Type B pancreatic cell (in vitro differentiated cells): ENCODE results near the gene KCNJ4. TPM values are rescaled to one million over a fixed set of nuclear protein-coding genes. Genes with fewer than 3 reads are reported as not detected.

Experiments
- DNase-seq: peaks from one replicate; pipeline ENCODE4 v3.0.0; 2021; ENCODE audit warnings: mixed read lengths; ENCODE audit not compliant: unreplicated experiment; ENCODE audit errors: extremely low spot score
- H3K27ac Mint-ChIP-seq: 2 replicates; pipeline ENCODE4 v1.8.0; 2021; ENCODE audit warnings: mild to moderate bottlenecking, mixed read lengths
- H3K27me3 Mint-ChIP-seq: 2 replicates; pipeline ENCODE4 v1.8.0; 2021; ENCODE audit warnings: mixed read lengths
- H3K36me3 Mint-ChIP-seq: 2 replicates; pipeline ENCODE4 v1.8.0; 2021; ENCODE audit warnings: mixed read lengths
- H3K4me1 Mint-ChIP-seq: one replicate; pipeline ENCODE4 v1.8.0; 2021; ENCODE audit warnings: mixed read lengths; ENCODE audit not compliant: unreplicated experiment
- H3K4me3 Mint-ChIP-seq: 2 replicates; pipeline ENCODE4 v1.8.0; 2021; ENCODE audit warnings: mild to moderate bottlenecking, mixed read lengths
- H3K9me3 Mint-ChIP-seq: 2 replicates; pipeline ENCODE4 v1.8.0; 2021; ENCODE audit warnings: mixed read lengths
- total RNA-seq: library from RNA; stranded (reverse); gene quantifications from 2 replicates; pipeline ENCODE4 v1.2.1, GENCODE V29; 2021; ENCODE audit warnings: low replicate concordance
- TF ChIP-seq, protein P1 (sequence below): fragments of 200-600 bp; sonication (generic); conservative IDR thresholded peaks from 2 replicates; pipeline ENCODE4 v1.5.0; 2021; ENCODE audit warnings: antibody characterized with exemption, mild to moderate bottlenecking

The KCNJ4 gene
- total RNA-seq, 1 donor from 2014 or later: 2.0 TPM

DNA sequence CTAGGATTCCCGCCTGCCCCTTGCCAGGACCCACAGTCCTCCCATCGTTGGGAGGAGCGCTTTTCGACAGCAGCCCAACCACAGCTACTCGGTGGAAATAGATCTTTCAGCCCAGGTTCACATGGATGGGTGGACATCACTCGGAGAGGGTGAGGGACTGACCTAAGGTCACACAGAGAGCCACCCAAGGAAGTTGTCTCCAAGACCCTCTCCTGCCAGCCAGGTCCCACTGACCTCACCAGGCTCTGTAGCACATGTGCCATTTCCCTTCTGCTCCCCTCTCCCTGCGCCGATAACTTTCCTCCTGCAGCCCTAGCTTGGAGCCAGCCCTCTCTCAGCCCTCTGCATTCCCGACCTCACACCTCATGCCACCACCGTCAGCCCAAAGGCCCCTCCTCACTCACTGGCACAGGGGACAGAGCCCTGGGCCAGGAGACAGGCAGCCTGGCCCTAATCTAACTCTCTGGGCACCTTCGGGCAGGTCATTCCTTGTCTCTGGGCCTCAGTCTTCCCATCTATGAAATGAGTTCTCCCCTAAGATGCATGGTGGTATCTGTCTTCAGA lies 4.7 kb downstream of the KCNJ4 start:
- H3K27ac Mint-ChIP-seq: no peak overlapping the region
- H3K36me3 Mint-ChIP-seq: no peaks in the 10 kb centered on the region
- no peak overlapping the region for H3K4me3 Mint-ChIP-seq
- TF ChIP-seq, protein P1, sequence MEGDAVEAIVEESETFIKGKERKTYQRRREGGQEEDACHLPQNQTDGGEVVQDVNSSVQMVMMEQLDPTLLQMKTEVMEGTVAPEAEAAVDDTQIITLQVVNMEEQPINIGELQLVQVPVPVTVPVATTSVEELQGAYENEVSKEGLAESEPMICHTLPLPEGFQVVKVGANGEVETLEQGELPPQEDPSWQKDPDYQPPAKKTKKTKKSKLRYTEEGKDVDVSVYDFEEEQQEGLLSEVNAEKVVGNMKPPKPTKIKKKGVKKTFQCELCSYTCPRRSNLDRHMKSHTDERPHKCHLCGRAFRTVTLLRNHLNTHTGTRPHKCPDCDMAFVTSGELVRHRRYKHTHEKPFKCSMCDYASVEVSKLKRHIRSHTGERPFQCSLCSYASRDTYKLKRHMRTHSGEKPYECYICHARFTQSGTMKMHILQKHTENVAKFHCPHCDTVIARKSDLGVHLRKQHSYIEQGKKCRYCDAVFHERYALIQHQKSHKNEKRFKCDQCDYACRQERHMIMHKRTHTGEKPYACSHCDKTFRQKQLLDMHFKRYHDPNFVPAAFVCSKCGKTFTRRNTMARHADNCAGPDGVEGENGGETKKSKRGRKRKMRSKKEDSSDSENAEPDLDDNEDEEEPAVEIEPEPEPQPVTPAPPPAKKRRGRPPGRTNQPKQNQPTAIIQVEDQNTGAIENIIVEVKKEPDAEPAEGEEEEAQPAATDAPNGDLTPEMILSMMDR: no peak
- DNase-seq: no peak
- no peaks in the 10 kb centered on the region for H3K9me3 Mint-ChIP-seq
- peaks cover 3% of the 10 kb centered on the region for H3K4me1 Mint-ChIP-seq
- peaks cover 48% of the 10 kb centered on the region for H3K27me3 Mint-ChIP-seq

DNA sequence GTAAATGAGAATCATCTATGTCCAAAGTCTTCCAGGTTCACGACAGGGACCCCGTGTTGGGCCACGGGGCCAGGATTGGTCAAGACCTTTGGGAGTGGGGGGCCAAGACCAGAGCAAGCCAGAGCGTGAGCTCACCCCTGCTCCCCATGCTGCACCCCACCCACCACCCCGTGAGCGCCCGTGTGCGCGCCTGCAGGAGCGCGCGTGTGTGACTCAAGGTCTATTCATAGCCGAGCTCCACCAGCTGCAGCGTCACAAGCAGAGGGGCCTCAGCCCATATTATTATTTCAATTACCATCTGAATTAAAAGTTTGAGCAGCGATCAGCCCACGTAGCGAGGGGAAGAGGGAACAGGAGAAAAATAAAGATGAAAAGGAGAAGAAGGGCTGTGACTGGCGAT lies 5.2 kb downstream of the KCNJ4 start:
- Mint-ChIP-seq H3K27me3 (peaks cover 48% of the 10 kb centered on the region), H3K4me1 (peaks cover 3% of the 10 kb centered on the region), H3K36me3 (no peaks in the 10 kb centered on the region), H3K27ac (no peak overlapping the region), H3K4me3 (no peak overlapping the region), H3K9me3 (no peaks in the 10 kb centered on the region)
- no peak for DNase-seq
- TF ChIP-seq, protein P1: no peak

DNA sequence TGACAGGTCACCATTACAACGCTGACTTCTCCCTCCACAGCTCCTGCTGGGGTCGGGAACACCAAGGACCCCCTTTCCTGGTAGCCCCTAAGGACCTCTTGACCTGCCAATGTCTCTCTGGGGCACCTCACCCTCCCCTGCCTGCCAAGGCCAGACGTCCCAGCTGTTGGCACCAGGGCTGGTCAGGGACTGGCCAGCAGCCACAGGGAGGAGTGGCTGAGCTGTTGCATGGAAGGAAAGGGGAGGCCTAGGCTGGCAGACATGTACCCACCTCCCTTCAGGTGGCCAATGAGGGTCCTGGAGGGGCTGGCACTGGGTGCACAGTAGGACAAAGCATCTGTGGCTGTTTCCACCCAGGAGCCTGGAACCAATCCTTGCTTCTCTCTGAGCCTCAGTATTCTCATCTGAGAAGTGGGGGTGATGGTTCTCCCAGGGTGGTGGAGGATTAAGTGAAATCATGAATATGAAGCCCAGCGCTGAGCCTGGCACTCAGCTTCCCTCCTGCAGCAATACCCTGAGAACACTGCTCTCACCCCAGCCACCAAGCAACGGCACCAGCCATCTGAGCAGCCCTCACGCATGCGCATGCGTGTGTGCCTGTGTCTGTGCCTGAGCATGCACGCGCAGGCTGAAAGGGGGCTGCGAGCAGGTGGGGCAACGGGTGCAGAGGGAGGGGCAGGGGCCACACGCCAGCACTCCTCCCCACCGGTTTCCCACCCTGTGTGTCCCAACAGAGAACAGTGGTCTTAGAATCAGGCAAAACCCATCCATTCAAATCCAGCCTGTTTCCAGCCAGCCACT lies 5.9 kb downstream of the KCNJ4 start:
- peaks cover 43% of the 10 kb centered on the region for H3K27me3 Mint-ChIP-seq

DNA sequence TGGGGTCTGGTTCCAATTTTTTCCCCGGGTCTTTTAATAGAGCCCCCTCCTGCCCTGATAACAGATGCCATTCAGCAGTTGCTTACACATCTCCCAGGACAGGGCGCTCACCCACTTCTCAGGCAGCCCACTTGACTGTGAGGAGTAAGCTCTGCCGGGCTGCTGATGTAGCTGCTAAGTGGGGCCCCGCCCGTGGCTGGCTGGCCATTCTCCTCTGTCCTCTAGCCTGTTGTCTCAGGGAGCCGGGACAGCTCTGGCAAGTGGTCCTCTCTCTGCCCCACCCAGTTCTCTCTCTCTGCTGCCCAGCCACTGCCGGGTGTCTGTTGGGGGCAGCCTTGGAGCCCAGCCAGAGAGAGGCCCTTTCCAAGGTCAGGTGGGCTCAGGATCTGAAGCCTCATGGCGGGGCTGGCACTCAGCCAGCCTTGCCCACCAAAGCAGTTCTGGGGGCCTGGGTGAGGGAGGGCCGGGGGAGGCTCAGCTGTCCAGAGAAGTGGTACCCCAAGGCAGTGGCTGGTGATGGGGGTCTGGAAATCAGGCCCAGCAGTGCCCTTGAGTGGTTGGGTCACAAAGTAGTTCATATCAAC lies 8.9 kb downstream of the KCNJ4 start:
- Mint-ChIP-seq H3K4me1 (peaks cover 13% of the 10 kb centered on the region), H3K27me3 (peaks cover 30% of the 10 kb centered on the region), H3K27ac (no peak overlapping the region), H3K36me3 (no peaks in the 10 kb centered on the region), H3K9me3 (no peaks in the 10 kb centered on the region), H3K4me3 (no peak overlapping the region)
- TF ChIP-seq, protein P1: no peak
- DNase-seq: peak; percentile 58

More for the DNA sequence above, 5.9 kb downstream of the KCNJ4 start:
- no peaks in the 10 kb centered on the region for H3K36me3 Mint-ChIP-seq
- no peaks in the 10 kb centered on the region for H3K9me3 Mint-ChIP-seq
- TF ChIP-seq, protein P1: no peak
- no peak overlapping the region for H3K27ac Mint-ChIP-seq
- DNase-seq: no peak
- peaks cover 5% of the 10 kb centered on the region for H3K4me1 Mint-ChIP-seq
- no peak overlapping the region for H3K4me3 Mint-ChIP-seq

DNA sequence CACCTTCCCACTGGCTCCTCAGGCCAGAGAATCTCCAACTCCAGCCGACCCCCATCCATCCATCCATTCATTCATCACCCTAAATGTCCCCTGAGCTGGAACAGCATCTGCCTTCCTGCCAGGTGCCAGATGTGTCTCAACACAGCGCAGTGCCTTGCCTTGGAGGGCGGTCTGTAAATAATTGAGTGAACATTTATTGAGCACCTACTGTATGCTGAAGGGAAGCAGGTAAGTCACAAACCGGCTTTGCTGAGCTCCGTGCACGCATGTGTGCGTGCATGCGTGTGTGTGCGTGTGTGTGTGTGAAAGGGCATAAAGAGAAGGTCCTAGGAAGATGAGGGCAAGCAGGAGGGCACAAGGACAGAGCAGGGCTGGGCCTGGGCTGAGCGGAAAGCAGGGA lies 10.2 kb downstream of the KCNJ4 start:
- Mint-ChIP-seq H3K4me3 (no peak overlapping the region), H3K27me3 (peaks cover 22% of the 10 kb centered on the region), H3K36me3 (no peaks in the 10 kb centered on the region), H3K4me1 (peaks cover 13% of the 10 kb centered on the region), H3K27ac (peak overlapping the region; percentile 5), H3K9me3 (no peaks in the 10 kb centered on the region)
- no peak for DNase-seq
- TF ChIP-seq, protein P1: no peak
